22Rv1 (cell line): ENCODE results near the gene SLC7A11.

Experiments used
- H3K27ac ChIP-seq: fragments of 450-650 bp; 2 replicates; pipeline ENCODE4 v1.5.1; 2017
- ZFX ChIP-seq: fragments of 450-650 bp; IDR thresholded peaks from 2 replicates; pipeline ENCODE4 v1.6.1; 2017; ENCODE audit warnings: antibody characterized with exemption, borderline replicate concordance
- TF ChIP-seq, protein P1 (sequence below): fragments of 450-650 bp; IDR thresholded peaks from 2 replicates; pipeline ENCODE4 v1.5.1; 2017; ENCODE audit warnings: mild to moderate bottlenecking

Gene SLC7A11

DNA sequence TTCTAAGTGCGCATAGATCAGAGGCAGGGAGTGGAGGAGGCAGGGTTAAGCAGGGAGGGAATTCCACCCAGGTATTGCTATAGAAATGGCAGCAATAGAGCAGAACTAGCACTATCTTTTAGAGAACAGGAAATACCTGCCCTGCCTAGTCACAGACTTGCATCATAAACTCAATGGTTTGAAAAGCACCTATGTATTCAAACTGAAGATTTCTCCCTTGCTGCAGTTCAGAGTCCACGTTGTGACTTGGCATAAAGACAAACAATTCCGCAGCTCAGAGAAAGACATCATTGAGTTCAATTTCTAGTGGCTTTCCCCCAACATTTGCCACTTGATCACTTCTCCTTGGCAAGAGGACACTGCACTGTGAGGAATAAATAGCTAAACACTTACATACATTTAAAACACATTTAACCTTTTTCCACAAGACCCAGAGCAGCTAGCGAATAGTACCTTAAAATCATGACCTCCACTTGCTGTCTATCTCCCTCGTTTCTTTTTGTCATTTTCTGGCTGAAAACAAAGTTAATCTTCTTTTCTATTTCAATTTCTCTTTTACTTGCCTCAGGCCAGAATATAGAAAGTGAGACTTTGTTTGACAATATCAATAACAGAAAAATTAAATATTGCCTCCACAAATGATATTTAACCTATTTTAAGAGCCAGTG lies 42.4 kb downstream of the SLC7A11 start:
- TF ChIP-seq, protein P1, sequence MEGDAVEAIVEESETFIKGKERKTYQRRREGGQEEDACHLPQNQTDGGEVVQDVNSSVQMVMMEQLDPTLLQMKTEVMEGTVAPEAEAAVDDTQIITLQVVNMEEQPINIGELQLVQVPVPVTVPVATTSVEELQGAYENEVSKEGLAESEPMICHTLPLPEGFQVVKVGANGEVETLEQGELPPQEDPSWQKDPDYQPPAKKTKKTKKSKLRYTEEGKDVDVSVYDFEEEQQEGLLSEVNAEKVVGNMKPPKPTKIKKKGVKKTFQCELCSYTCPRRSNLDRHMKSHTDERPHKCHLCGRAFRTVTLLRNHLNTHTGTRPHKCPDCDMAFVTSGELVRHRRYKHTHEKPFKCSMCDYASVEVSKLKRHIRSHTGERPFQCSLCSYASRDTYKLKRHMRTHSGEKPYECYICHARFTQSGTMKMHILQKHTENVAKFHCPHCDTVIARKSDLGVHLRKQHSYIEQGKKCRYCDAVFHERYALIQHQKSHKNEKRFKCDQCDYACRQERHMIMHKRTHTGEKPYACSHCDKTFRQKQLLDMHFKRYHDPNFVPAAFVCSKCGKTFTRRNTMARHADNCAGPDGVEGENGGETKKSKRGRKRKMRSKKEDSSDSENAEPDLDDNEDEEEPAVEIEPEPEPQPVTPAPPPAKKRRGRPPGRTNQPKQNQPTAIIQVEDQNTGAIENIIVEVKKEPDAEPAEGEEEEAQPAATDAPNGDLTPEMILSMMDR: no peak
- TF ChIP-seq ZFX: no peak
- peak overlapping the region; percentile 68 for H3K27ac ChIP-seq

DNA sequence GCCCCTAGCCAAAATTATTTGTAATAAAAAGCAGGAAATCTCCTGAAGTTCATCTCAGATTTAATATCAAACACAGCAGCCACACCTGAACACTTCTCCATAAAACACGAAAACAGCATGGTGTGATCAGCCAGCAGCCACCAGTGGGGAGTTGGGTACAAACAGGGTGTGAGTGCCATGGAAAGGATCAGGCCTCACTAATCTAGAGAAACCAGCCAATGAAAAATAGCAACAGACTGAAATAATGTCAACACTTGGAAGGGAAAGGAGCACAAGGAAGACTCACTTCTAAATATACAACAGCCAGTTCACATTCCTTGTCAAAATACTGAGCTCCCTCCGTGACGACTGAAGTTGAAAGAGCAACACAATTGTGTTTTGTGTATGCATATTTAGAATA lies 46.0 kb downstream of the SLC7A11 start:
- H3K27ac ChIP-seq: no peak overlapping the region
- TF ChIP-seq ZFX: no peak
- TF ChIP-seq, protein P1: no peak

DNA sequence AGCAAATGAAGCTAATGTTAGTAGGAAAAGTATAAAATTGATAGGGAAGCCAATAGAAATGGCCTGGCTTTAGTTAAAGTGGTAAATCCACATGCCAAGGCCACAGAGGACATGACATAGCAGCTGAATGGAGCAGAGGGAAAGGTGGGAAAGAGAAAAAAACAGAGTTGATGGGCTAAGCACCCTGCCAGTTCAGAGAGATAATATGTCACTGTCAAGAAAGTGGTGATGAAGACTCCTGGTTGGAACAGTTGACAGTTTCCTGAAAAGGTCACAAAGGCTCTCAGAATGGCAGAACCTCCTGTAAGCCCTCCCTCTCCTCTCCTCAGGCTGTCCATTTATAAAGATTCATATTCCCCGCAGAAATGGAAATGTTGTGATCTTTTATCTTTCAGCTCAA lies 48.2 kb downstream of the SLC7A11 start:
- H3K27ac ChIP-seq: no peak overlapping the region
- TF ChIP-seq, protein P1: no peak

DNA sequence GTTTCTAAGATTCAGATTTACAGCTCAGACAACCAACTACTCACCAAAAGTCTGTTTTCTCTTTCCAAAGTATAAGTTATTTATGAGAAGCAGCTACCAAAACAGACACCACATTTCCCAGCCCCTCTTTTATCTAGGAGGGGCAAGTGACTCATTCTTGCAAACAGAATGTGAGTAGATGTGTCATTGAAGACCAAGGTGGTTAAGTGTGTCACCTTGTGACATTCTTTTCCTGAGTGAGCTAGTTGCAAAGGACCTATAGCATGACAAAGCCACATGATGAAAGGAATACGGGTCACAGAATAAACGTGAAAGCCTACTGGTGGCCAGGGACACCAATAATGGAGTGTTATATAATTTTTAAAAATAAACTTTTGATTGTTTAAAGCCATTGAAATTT lies 50.0 kb downstream of the SLC7A11 start:
- no peak overlapping the region for H3K27ac ChIP-seq

DNA sequence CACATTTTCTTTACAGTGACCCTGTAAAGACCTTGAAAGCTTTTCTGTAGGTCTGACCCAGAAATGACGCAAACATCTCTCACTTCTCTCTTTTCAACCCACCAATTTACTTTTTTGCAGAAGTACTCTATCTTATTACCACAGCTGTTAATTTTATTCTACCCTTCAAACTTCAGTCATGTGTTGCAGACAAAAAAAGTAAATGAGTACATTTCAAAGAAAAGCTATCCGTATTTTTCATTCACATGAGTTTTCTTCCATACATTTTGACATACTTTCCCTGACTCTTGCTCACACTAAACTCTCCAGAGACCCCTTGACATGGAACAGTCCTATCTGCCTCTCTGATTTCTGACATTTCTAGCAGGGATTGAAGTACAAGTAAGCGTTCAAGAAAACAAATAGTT lies 51.7 kb downstream of the SLC7A11 start:
- H3K27ac ChIP-seq: no peak overlapping the region
- TF ChIP-seq ZFX: no peak
- TF ChIP-seq, protein P1: no peak

More for the DNA sequence above, 50.0 kb downstream of the SLC7A11 start:
- TF ChIP-seq, protein P1: no peak
- TF ChIP-seq ZFX: no peak

DNA sequence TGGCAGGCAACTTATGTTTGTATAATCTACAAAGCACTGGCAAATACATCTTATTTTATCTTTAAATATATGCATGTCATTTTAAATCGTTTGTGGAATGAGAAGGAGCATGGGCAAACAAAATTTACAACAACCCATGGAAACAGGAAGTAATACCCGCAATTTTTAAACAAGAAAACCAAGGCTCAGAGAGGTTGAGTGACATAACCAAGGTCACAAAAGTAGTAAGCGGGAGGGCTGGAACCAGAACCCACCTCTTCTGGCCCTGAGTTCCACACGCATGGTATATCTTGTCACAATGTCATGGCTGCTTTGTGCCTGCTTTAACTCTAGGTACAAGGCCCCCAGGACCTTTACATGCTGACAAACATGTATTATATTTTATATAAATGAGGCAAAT lies 52.9 kb downstream of the SLC7A11 start:
- no peak overlapping the region for H3K27ac ChIP-seq
- TF ChIP-seq, protein P1: no peak
- TF ChIP-seq ZFX: no peak

DNA sequence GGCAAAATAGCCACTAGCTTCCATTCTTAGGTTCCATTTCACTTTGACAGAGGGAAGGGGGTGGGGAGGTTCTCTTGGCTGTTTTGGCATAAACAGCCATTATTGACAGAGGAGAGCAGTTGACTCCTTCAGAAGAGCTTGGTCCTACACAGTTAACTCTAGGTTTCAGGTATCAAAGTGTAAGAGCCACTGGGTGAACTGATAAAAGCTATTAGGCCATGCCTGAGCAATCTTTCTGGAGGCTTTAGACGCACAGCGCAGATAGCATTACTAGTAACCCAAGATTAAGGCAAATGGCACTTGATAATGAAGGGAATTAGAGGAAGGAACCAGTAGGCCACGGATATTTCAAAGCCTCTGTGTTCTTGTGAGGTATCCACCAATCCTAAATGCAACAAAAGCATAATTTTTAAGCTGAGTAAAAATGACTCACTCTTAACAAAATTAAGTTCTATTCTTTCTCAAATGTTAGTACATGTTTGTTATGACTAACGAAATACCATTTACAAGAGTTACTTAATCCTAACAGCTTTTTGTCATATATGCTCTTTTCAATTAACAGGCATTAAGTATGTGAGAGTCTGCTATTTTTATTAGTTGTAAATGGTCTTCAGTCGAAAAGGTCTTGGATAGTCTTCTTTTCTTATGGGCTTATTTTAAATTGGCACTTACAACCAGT lies 53.6 kb downstream of the SLC7A11 start:
- TF ChIP-seq, protein P1: no peak
- no peak for TF ChIP-seq ZFX

More for the DNA sequence above, 53.6 kb downstream of the SLC7A11 start:
- H3K27ac ChIP-seq: no peak overlapping the region
